HG03060 (cell line): ENCODE data around the gene HES5.

Source experiments
- ATAC-seq: cut with Tn5 transposase; IDR thresholded peaks from one replicate; pipeline ENCODE4 v1.9.1; 2021; ENCODE audit warnings: low read depth, moderate number of reproducible peaks; ENCODE audit not compliant: unreplicated experiment

The HES5 gene

DNA sequence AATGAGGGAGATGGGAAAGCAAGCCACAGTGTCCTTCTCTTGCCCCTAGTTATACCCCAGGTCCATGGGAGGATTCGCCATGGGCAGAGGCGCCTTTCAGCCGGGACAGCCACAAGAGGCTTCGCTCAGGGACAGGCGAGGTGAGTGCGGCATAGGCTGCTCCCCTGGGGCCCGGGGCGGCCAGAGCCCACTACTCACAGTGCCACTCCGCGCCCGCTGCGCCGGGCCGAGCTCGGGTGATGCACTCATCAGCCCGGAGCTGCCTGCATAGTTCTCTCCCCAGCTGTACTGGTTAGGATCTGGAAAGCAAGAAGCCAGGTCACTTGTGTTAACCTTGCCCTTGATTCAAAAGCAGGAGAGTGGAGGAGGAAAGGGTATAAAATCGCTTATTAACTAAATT, 12.1 kb downstream of the HES5 start:
- no peak for ATAC-seq

DNA sequence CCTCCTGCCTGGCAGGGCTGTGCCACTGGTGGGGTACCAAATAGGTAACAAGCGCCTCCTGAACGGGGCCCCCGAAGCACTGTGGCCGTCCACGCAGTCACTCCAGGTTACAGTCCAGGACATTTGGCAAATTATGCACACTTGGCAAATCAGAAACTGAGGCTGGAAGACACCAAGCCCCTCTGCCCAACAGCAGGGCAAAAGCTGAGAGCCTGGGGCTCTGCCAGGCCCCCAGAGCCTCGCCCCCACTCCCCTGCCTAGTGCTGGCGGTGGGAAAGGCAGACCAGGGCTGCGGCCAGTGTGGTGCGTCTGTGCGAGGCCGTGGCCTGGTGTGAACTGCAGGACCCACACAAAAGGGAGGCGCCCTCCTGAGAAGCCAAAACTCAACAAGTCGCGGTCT, 13.1 kb downstream of the HES5 start:
- ATAC-seq, result no peak

DNA sequence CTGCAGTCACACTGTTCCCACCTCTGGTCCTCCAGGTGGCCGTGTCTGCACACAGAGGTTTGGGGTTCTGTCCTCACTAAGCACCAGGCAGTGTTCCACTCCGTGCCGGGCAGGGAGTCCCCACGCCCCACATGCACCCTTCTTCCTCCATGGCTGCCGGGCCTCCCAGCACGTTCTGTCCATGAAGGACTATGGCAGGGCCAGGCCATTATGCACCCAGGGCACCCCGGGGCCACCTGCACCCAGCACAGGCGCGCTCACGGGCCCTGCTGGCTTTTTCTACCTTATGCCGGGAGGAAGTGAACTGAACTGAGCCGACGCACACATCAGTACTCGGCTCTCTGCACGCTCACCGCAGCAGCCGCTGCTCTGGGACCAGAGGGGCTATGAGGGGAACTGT, 13.9 kb downstream of the HES5 start:
- no peak for ATAC-seq

DNA sequence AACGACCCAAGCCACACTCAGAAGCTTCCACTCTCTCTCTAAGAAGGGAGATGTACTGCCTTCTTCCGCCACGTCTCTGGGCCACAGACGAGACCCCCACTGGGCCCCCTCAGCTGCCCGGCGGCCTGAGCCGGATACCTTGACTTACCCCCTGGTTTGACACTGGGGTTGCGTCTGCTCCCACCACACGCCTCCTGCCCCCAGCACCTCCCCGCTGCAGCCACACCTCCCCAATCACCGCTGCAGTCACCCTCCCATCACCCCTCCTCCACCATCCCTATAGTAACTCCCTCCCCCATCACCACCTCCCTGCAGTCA, 14.3 kb downstream of the HES5 start:
- ATAC-seq, result no peak

GRCh38 chr1:2514863-2515762, 14.9 kb downstream of the HES5 start:
- ATAC-seq, result no peak

GRCh38 chr1:2513939-2514652, 16.0 kb downstream of the HES5 start:
- ATAC-seq, result no peak

DNA sequence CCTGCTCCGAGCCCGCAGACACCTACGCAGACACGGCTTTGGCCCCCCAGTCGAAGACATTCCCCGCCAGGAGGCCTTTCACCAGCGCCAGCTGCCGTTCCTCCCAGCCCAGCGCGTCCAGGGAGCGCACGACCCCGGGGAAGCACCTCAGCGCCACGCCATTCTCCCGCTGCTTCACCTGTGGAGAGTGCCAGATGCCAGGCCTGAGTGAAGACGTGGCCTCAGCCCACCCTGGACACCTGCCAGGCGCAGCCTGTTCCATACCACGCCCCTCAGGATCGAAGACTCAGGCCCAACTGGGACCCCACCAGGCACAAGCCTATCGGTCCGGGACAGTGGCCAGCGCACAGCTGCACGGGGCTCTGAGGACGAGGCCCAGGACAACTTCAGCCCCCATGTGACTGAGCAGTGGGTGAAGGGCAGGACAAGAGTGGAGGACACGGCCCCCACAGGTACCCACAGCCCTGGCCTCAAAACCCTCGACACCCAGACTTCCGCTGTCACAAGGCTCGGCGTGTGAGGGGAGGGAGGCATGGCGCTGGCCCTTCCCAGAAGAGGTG, 17.1 kb downstream of the HES5 start:
- ATAC-seq, result no peak

GRCh38 chr1:2510366-2511155, 19.5 kb downstream of the HES5 start:
- ATAC-seq, result no peak

GRCh38 chr1:2509589-2509988, 20.5 kb downstream of the HES5 start:
- ATAC-seq, result no peak

DNA sequence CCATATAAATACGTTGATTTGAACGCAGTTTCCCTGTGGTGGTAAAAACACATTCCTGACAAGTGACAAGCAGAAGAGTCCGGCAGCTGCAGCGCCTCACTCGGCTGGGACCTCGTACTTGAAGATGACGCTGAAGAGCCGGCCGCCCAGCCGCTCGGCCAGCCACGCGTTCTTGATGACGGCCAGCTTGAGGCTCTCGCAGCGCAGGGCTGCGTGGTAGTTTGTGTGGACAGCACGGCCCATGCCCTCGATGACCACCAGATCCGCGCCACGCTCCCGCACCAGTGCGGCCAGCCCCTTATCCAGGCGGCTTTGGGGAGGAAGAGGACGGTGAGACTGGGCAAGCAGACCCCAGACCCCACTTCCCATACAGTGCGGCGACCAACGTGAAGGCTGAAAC, 21.3 kb downstream of the HES5 start:
- no peak for ATAC-seq

GRCh38 chr1:2508180-2508579, 21.9 kb downstream of the HES5 start:
- no peak for ATAC-seq

DNA sequence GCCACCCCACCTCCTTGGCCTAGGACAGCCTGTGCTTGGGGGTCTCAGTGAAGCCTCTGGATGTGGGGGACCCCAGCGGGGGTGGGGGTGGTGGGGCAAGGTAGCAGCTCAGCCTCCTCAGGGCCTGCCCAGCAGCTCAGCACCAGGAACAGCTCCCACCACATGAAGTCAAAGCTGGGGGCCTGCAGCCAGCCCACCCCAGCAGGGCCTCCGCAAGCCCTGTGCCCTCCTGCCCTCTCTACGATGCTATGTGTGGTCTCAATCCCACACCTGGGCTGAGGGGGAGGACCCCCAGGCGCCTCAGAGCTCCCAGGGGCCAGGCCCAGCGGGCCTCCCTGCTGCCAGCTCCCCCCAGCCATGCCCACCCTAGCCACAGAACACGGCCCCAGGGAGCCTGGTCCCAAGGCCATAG, 22.3 kb downstream of the HES5 start:
- no peak for ATAC-seq

GRCh38 chr1:2506901-2507565, 23.0 kb downstream of the HES5 start:
- no peak for ATAC-seq

DNA sequence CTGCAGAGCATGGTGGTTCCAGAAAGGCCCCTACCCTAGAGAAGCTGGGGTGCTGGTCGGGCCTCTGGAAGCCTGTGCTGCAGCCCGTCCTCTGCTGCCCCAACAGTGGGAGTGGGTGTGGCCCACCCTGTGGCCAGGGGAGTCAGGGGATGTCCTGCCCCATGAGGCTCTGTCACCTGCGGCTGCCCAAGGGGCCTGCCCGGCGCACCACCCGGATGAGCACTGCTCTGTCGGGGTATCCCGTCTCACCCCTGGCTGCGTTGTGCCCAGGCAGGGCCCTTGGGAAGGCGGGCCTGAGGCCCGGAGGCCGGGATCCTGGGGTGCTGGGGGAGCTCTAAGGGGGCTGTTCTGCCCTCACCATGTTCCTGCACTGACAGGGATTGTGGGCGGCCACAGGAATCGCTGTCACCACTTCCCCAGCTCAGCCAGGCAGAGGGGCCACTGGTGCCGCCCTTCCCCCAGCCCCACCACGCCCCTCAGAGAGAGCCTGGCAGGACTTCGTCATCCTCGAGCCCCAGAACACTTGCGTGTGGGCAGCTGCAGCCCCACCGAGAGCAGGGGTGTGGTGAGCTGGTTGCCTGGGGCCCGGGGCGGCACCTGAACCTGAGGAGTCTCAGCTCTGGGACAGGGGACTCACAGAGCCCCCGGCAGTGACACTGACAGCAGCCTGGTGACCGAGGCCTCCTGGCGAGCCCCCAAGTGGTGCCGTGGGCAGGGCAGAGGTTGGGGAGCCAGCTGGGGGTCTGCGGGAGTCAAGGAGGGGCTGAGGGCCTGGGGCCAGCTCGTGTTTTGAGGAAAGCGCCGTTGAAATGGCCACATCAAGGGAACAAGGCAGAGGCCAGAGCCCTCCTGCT, 23.8 kb downstream of the HES5 start:
- no peak for ATAC-seq

DNA sequence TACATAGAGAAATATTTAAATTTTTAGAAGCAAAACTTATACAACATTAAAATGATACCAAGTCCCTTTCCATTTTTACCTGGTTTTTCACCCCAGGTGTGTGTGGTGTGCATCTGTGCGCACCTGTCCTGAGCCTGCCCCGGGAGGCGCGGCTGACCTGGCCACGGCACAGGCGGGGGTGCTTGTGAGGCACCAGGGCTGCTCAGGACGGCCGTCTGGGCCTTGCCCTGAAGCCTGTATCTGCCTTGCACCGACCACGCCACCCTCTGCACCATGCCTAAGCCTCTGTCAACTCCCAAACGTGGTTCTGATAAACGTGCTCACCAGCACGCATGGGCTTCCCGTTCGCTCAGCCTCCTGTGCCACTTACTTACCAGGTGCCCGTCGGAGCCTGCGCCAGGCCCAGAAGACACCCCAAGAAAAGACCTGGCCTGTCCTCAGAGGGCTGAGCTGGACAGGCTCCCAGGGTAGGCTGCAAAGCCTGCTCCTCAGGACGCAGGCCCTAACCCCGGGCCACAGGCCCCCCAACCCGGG, 24.5 kb downstream of the HES5 start:
- ATAC-seq, result no peak

GRCh38 chr1:2504949-2505272, 25.2 kb downstream of the HES5 start:
- no peak for ATAC-seq

DNA sequence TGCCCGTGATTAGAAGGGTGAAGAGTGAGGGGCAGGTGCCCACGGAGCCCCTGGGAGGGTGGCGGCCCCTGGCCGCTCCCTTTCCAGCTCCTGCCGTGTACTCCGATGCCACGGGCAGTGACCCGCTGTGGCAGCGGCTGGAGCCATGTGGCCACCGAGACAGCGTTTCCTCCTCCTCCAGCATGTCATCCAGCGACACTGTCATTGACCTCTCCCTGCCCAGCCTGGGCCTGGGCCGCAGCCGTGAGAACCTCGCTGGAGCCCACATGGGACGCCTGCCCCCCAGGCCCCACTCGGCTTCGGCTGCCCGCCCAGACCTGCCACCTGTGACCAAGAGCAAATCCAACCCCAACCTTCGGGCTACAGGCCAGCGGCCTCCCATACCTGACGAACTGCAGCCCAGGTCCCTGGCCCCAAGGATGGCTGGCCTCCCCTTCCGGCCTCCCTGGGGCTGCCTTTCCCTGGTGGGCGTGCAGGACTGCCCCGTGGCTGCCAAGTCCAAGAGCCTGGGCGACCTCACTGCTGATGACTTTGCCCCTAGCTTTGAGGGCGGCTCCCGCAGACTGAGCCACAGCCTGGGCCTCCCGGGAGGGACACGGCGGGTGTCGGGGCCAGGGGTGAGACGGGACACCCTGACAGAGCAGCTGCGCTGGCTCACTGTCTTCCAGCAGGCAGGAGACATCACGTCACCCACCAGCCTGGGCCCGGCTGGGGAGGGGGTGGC, 25.7 kb downstream of the HES5 start:
- ATAC-seq, result no peak

GRCh38 chr1:2503554-2504224, 26.4 kb downstream of the HES5 start:
- no peak for ATAC-seq
